Fibroblast of villous mesenchyme (primary cell): ENCODE measurements around the gene PCDH17. TPM values are rescaled to one million over a fixed set of nuclear protein-coding genes. Genes with fewer than 3 reads are reported as not detected.

Source experiments
- DNase-seq: peaks from one replicate; pipeline ENCODE4 v3.0.0-alpha.2; 2010; ENCODE audit warnings: low read depth
- H3K4me3 ChIP-seq: 2 replicates; pipeline ENCODE4 v1.5.1; 2011; ENCODE audit warnings: low read depth, mild to moderate bottlenecking, low read length
- CTCF ChIP-seq: IDR thresholded peaks from 2 replicates; pipeline ENCODE4 v1.5.1; 2012; ENCODE audit warnings: low read depth, mild to moderate bottlenecking, low read length; ENCODE audit not compliant: insufficient read depth
- total RNA-seq: library from RNA; depleted of rRNA; stranded (reverse); fragments of >200 nt; gene quantifications from 2 replicates; pipeline ENCODE4 v1.2.3, GENCODE V29; 2012

PCDH17 gene
- total RNA-seq, 1 donor, result 0.86 TPM

- H3K4me3 ChIP-seq, result no peak overlapping the region
- no peak for DNase-seq
- no peak for TF ChIP-seq CTCF
Measured at GRCh38 chr13:57763689-57764088, 132.1 kb downstream of the PCDH17 start.
